ENCODE results near the gene MRPL45. TPM values are rescaled to one million over a fixed set of nuclear protein-coding genes. Genes with fewer than 3 reads are reported as not detected.

MRPL45 gene
- polyA plus RNA-seq, 1 of the 3 experiments (the other 2 are of a cell fraction): 35.5 TPM

DNA sequence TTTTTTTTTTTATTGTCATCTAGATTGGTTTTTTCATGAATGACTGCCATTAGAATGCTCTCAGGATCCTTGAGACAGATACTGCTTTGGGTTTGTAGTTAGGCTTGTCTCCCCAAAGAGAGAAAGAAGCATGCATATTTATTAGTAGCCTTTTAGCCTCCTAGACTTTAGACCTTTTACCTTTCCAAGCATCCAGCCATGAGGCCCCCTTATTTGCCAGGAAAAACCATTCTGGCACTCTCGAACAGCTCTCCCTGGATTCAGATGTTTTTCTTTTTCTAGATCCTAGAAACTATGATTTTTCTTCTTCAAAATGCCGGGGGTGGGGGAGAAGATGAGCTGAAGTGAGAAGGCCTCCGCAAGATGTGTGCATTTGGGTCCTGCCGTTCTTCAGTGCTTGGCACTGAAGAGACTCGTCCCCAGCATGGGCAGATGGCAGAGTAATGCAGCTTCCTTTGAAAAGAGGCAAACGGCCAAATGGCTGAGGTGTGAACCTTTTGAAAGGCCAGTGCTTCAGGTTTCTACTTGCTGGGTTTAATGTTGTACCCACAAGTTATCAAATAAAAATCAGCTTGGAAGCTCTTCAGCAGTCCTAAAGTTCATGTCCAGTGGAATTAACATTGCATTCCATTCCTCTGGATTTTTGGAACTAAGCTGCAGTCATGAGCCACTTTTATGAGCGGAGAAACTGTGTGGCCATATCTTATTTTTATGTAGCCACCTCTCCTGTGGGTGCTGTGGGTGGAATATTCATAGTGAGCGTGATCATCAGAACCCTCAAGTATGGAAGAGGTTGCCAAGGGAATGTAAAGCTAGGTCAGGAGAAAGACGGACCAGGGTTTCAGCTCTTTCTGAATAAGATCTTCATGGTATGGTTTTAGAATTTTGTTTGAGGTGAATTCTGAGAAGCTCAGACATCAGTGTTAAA lies 61.9 kb downstream of the MRPL45 start:
- no peak for TF ChIP-seq EP300 (IDR thresholded peaks at IDR 0.05; ENCODE audit: borderline replicate concordance in 1 of 2, low read depth in 1 of 2, low read length in 1 of 2)
- no peak for TF ChIP-seq JUND (IDR thresholded peaks at IDR 0.05)
- no peak for TF ChIP-seq ZBTB33 (IDR thresholded peaks at IDR 0.05; ENCODE audit: borderline replicate concordance, low read depth)
- no peak for TF ChIP-seq YY1 (IDR thresholded peaks at IDR 0.05; ENCODE audit: low read depth)
- no peak for TF ChIP-seq RXRA (IDR thresholded peaks at IDR 0.05; ENCODE audit: borderline replicate concordance, low read depth)
- no peak for TF ChIP-seq FOSL2 (IDR thresholded peaks at IDR 0.05; ENCODE audit: borderline replicate concordance, low read depth)
- no peak for TF ChIP-seq FOXM1 (IDR thresholded peaks at IDR 0.05; ENCODE audit: low read depth)
- no peak for TF ChIP-seq RAD21 (IDR thresholded peaks at IDR 0.05; ENCODE audit: low read length)
- no peak for TF ChIP-seq GATA2 (CRISPR knock-in tag; IDR thresholded peaks at IDR 0.05)
- TF ChIP-seq RFX5 (IDR thresholded peaks at IDR 0.05; ENCODE audit: low read length): no peak
- no peak for TF ChIP-seq MAX (IDR thresholded peaks at IDR 0.05; ENCODE audit: low read depth)
- TF ChIP-seq CTCF (IDR thresholded peaks at IDR 0.05): no peak
- TF ChIP-seq IRF3 (IDR thresholded peaks at IDR 0.05; ENCODE audit: low read depth, low read length): no peak
- Histone ChIP-seq H3K4me3 (ENCODE audit: low read depth in 2 of 2, low read length in 1 of 2) (no peak overlapping the region), H3F3A (replicated peaks; ENCODE audit: insufficient read depth) (no peaks in the 10 kb centered on the region), H3K27me3 (ENCODE audit: insufficient read depth) (no peaks in the 10 kb centered on the region), H4K20me1 (ENCODE audit: insufficient read depth) (peaks cover 61% of the 10 kb centered on the region), H3K9me3 (no peaks in the 10 kb centered on the region), H3K79me2 (ENCODE audit: insufficient read depth) (peaks cover 79% of the 10 kb centered on the region), H3K4me2 (no peak overlapping the region), H3K9me2 (no peaks in the 10 kb centered on the region), H3K4me1 (ENCODE audit: control insufficient read depth in 1 of 2, insufficient read depth in 2 of 2, low read depth in 1 of 2, low read length in 1 of 2) (peaks cover 7 to 33% of the 10 kb centered on the region in 2 experiments; a peak in 2 of 4 replicates), H2AFZ (ENCODE audit: low read depth) (no peak overlapping the region), H3K9ac (no peak overlapping the region), H3K36me3 (replicated peaks in 1 of 2; ENCODE audit: control insufficient read depth in 1 of 2, insufficient read depth in 2 of 2, low read length in 1 of 2) (no peaks in the 10 kb centered on the region), H3K27ac (ENCODE audit: low read depth in 2 of 2, low read length in 1 of 2) (peak overlapping the region in 1 of 2 experiments; percentile 83; a peak in 2 of 4 replicates)
- CTCF ChIA-PET: interaction anchor here (4.1 to 24.7 kb wide), 3 partner anchors 10 to 57 kb away, joined by 26 to 423 read pairs (median 303); no protein-coding TSS in a partner anchor
- POLR2A ChIA-PET: no interaction called here
- DNase-seq: no peak
- 97% methylated on average over 9 of the region's 9 CpGs for WGBS (ENCODE audit: low lambda C conversion rate)

All from SK-N-SH (cell line).